Mesothelial cell of epicardium (in vitro differentiated cells): Measurements from ENCODE around the gene MFSD12. TPM values are rescaled to one million over a fixed set of nuclear protein-coding genes. Genes with fewer than 3 reads are reported as not detected.

Source experiments
- DNase-seq, 2 experiments: peaks; one replicate each; pipeline ENCODE4 v3.0.0; 2021; ENCODE audit warnings: low spot score in 2 of 2; ENCODE audit not compliant: unreplicated experiment in 2 of 2
- H3K27ac Mint-ChIP-seq: 2 replicates; pipeline ENCODE4 v1.8.0; 2021; ENCODE audit warnings: mixed read lengths
- H3K27me3 Mint-ChIP-seq: 2 replicates; pipeline ENCODE4 v1.8.0; 2021; ENCODE audit warnings: low read depth, mixed read lengths
- H3K36me3 Mint-ChIP-seq: 2 replicates; pipeline ENCODE4 v1.8.0; 2021; ENCODE audit warnings: mixed read lengths
- H3K4me1 Mint-ChIP-seq: 2 replicates; pipeline ENCODE4 v1.8.0; 2021; ENCODE audit warnings: mixed read lengths
- H3K4me3 Mint-ChIP-seq: 2 replicates; pipeline ENCODE4 v1.8.0; 2021; ENCODE audit warnings: mild to moderate bottlenecking, moderate library complexity, mixed read lengths
- H3K9me3 Mint-ChIP-seq: 2 replicates; pipeline ENCODE4 v1.8.0; 2021; ENCODE audit warnings: mixed read lengths
- total RNA-seq: library from RNA; stranded (reverse); gene quantifications from 3 replicates; pipeline ENCODE4 v1.2.1, GENCODE V29; 2021
- TF ChIP-seq, protein P1 (sequence below): fragments of 200-600 bp; sonication (generic); IDR thresholded peaks from one replicate; pipeline ENCODE4 v1.5.0; 2021; ENCODE audit warnings: antibody characterized with exemption; ENCODE audit not compliant: unreplicated experiment

The MFSD12 gene
- total RNA-seq, 1 donor from 2014 or later, result 59.5 TPM

DNA sequence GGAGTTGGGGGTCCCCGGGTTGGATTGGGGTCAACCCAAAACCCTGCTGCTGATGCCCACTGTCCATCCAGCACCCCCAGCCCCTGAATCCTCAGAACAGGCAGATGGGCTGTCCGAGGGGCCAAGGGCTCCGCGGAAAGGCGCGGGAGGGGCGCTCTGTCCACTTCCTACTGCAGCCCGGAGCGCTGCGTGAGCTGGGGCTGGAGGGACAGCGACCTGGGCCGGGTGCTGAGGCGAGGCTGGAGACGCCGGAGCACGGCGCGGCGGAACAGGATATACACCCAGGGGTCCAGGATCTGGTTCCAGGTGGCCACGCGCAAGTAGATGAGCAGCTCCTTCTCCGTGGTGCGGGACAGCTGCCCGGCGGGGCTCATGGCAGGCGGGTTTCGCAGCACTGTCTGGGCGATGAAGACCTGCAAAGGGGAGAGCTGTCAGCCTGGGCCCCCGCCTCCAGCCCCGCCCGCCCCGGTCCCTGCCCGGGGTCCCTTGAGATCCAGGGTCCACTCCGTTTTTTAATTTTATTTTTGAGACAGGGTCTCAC lies 38.2 kb upstream of the MFSD12 start:
- DNase-seq, result no peak
- no peaks in the 10 kb centered on the region for H3K4me1 Mint-ChIP-seq
- H3K27me3 Mint-ChIP-seq, result peaks cover 26% of the 10 kb centered on the region
- no peaks in the 10 kb centered on the region for H3K9me3 Mint-ChIP-seq
- TF ChIP-seq, protein P1, sequence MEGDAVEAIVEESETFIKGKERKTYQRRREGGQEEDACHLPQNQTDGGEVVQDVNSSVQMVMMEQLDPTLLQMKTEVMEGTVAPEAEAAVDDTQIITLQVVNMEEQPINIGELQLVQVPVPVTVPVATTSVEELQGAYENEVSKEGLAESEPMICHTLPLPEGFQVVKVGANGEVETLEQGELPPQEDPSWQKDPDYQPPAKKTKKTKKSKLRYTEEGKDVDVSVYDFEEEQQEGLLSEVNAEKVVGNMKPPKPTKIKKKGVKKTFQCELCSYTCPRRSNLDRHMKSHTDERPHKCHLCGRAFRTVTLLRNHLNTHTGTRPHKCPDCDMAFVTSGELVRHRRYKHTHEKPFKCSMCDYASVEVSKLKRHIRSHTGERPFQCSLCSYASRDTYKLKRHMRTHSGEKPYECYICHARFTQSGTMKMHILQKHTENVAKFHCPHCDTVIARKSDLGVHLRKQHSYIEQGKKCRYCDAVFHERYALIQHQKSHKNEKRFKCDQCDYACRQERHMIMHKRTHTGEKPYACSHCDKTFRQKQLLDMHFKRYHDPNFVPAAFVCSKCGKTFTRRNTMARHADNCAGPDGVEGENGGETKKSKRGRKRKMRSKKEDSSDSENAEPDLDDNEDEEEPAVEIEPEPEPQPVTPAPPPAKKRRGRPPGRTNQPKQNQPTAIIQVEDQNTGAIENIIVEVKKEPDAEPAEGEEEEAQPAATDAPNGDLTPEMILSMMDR, result no peak
- H3K4me3 Mint-ChIP-seq, result no peak overlapping the region
- no peak overlapping the region for H3K27ac Mint-ChIP-seq
- H3K36me3 Mint-ChIP-seq, result no peaks in the 10 kb centered on the region

DNA sequence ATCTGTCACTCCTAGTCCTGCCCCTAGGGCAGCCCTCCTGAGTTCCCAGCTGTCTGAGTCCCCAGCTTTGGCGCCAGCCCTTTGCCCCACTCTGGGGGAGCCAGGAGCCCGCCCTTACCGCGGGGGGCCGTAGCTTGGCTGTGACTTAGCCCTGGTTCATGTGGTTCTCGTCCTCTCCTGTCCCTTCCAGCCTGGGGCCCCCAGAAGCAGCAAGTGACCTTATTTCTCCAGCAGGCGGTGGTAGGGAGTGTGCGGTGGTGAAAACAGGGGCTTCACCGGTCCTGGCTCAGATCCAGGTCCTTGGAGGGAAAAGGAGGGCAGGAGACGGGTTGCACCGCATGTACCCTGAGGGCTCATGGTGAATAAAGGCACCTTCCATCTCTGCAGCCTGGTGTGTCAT lies 35.8 kb upstream of the MFSD12 start:
- no peak overlapping the region for H3K27ac Mint-ChIP-seq
- peaks cover 33% of the 10 kb centered on the region for H3K27me3 Mint-ChIP-seq
- H3K9me3 Mint-ChIP-seq, result no peaks in the 10 kb centered on the region
- H3K36me3 Mint-ChIP-seq, result no peaks in the 10 kb centered on the region
- no peak overlapping the region for H3K4me3 Mint-ChIP-seq
- H3K4me1 Mint-ChIP-seq, result no peaks in the 10 kb centered on the region
- TF ChIP-seq, protein P1, result no peak
- no peak for DNase-seq

DNA sequence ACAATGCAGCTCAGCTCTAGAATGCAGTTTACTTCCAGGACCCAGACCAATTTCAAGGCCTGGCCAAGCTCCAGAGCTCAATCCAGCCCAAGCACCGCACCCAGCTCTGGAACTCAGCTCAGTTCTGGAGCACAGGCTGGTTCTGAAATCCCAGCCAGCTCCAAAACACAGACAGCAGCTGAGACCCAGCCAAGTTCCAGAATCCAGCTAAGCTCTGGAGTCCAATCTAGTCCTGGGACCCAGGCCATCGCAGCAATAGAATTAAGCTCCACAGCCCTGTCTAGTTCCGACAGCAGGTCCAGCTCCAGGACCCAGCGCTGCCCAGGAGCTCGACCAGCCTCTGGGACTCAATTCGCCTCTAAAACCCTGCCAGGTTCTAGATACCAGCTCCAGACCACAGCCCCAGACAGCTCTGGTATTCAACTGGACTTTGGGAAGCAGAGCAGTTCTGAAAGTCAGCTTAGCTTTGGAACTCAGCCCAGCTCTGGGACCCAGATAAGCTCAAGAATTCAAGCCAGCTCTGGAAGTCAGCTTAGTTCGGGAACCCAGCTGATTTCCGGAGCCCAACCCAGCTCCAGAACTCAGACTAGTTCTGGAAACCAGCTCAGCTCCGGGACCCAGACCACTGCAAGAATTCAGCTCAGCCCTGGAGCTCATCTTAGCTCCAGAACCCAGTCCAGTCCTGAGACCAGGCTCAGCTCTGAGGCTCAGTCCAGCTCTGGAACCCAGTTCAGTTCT lies 34.7 kb upstream of the MFSD12 start:
- peaks cover 39% of the 10 kb centered on the region for H3K27me3 Mint-ChIP-seq
- DNase-seq, result no peak
- H3K4me3 Mint-ChIP-seq, result no peak overlapping the region
- no peak overlapping the region for H3K27ac Mint-ChIP-seq
- TF ChIP-seq, protein P1, result no peak
- no peaks in the 10 kb centered on the region for H3K9me3 Mint-ChIP-seq
- no peaks in the 10 kb centered on the region for H3K4me1 Mint-ChIP-seq
- H3K36me3 Mint-ChIP-seq, result no peaks in the 10 kb centered on the region

DNA sequence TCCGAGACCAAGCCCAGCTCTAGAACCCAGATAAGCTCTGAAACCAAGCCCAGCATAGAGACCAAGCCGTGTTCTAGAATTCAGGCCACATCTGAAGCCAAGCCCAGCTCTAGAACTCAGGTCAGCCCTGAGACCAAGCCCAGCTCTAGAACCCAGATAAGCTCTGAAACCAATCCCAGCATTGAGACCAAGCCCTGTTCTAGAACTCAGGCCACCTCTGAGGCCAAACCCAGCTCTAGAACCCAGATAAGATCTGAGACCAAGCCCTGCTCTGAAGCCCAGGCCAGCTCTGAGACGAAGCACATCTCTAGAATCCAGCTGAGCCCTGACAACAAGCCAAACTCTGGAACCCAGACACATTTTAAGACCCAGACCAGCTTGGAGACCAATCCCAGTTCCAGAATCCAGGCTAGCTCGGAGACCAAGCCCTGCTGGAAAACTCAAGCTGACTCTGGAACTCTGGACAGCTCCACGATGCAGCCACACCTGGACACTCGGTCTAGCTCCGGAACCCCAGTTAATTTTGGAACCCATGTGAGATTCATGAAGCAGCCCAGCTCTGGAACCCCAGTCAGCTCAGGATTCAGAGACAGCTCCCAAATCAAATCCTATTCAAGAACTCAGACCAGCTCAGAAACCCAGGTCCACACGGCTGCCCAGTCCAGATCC lies 33.7 kb upstream of the MFSD12 start:
- H3K4me1 Mint-ChIP-seq, result no peaks in the 10 kb centered on the region
- H3K36me3 Mint-ChIP-seq, result no peaks in the 10 kb centered on the region
- DNase-seq, result no peak
- no peak overlapping the region for H3K27ac Mint-ChIP-seq
- H3K9me3 Mint-ChIP-seq, result no peaks in the 10 kb centered on the region
- no peak overlapping the region for H3K4me3 Mint-ChIP-seq
- TF ChIP-seq, protein P1, result no peak
- H3K27me3 Mint-ChIP-seq, result peaks cover 48% of the 10 kb centered on the region

DNA sequence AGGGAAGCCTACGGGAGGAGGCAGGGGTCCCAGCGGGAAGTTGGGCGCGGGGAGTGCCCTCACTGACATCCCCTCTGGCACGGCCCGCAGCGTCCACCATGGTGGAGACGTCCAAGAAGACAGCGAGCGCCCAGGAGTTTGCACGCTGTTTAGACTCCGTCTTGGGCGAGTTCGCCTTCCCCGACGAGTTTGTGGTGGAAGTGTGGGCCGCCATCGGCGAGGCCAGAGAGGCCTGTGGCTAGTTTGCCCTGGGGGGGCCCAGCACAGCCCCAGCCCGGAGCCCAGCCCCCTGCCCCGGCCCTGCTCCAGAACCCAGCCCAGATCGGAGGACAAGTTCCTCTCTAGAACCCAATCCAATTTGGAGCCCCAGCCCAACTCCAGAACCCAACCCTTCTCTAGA lies 32.6 kb upstream of the MFSD12 start:
- Mint-ChIP-seq H3K36me3 (no peaks in the 10 kb centered on the region), H3K27me3 (peaks cover 53% of the 10 kb centered on the region), H3K27ac (no peak overlapping the region), H3K4me3 (no peak overlapping the region), H3K4me1 (no peaks in the 10 kb centered on the region), H3K9me3 (no peaks in the 10 kb centered on the region)
- TF ChIP-seq, protein P1, result no peak
- DNase-seq, result no peak
